Stimulated activated CD4-positive, alpha-beta T cell treated with anti-CD3 and anti-CD28 coated beads, Interleukin-15, amount 100 ng/mL, for 48 hours (primary cell): Measurements from ENCODE around the gene STK32B.
"Not testable (repeated sequence)": the region's sequence is repeated elsewhere in the genome, so short reads cannot be mapped to it uniquely, and the experiment has no call there.

Experiments
- DNase-seq, 2 donors: peaks; one replicate each; pipeline ENCODE4 v3.0.0-alpha.2; 2020; ENCODE audit warnings: low read depth in 2 of 2

STK32B gene

GRCh38 chr4:5030927-5031326 is 20.4 kb upstream of the STK32B start:
- DNase-seq, result no peak

DNA sequence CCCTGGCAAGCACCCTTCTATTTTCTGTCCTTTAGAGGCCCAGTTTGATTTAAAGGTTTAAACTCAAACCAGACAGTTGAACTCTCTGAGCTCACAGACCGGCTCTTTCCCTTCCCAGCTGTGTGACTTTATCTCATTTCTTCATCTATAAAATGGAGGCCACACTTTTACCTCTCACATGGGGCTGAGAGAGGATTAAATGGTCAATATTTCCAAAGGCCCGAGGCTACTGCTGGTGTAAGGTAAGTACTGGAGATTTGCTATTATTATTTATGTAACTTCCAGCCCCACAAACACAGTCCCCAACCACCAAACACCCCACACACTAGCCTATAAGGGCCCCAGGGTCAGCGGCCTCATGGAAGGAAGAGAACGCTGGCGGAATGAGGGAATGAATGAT is 18.5 kb upstream of the STK32B start:
- no peak for DNase-seq

GRCh38 chr4:5033281-5033841 is 17.9 kb upstream of the STK32B start:
- no peak for DNase-seq

GRCh38 chr4:5034206-5034605 is 17.1 kb upstream of the STK32B start:
- no peak for DNase-seq

DNA sequence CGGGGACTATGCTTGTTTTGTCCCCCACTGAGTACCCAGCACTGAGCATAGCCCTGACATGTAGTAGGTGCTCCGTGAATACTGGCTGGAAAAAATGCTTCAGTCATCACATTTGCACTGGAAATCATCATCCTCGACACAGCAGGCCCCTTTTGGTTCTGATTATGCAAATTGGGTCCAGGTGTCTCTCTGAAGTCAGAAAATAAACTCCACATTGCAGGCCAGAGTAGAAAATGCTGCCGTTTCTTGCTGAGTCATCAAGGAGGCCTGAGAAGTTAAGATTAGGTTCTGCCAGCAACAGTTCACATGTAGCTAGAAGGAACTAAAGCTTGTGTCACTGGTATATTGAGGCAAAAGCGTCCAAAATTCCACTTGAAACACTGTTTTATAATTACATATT is 15.0 kb upstream of the STK32B start:
- no peak for DNase-seq

- no peak for DNase-seq
These were observed 13.4 kb upstream of the STK32B start for GRCh38 chr4:5037553-5038551.

DNA sequence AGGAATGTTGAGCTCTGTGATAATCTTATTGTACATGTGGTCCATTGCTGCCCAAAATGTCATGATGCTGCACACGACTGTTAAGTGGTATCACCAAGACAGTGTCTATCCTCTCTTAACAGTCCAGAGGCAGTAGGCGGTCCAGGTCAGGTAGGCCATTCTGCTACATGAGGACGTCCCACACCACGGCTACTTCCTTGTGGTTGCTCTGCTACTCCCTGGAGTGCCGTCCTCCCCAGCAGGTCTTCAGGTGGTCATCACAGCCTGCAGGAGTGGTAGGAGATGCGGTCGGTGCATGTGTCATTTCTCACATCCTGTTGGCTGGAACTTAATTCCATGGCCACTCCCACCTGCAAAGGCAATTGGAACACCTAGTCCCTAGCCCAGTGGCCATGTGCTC is 11.5 kb upstream of the STK32B start:
- DNase-seq, result no peak

DNA sequence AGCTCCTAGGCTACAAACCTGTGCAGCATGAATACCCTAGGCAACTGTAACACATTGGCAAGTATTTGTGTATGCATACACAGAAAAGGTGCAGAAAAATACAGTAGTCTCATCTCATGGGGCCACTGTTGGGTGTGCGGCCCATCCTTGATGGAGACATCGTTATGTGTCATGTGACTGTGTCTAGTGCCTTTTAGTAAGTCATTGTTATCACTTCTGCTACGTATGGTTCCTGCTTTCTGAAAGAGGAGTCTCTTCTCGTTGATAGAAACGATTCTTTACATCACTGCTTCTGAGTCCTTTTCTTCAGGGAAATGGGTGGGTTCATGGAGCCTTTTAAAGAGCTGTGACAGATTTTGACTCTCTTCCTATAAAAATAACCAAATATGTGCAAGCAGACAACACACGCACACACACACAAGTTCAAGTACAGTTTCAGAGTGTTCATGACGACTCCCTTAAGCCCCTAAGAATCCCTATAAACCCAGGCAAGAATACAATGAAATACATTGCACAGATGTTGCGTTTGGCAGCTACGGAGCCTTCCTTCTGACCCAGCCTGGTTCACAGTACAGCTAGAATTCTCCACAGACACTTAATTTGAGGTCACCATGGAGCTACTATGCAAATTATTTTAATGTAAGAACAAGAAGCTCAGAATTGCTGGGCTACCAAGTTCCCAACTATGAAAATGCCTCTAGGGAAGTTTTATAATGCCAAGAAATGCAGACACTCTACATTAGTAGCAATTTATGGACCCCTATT is 10.2 kb upstream of the STK32B start:
- no peak for DNase-seq

DNA sequence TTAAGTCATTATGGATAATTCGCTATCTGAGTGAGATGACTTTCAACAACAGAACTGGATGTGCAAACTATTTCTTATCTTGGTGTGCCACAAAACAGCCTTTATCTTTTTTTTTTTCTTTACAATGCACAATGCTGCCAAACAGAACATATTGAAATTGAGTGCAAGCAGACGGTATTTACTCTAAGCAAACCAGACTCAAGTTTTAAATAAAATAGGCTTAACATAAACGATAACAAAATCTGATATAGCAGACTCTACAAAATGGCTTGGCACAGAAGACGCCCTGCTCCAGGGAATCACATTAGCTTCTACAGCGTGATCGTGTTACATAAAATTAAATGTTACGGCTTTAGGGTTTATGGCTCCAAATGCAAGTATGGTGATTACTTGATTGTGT is 9.6 kb upstream of the STK32B start:
- no peak for DNase-seq

DNA sequence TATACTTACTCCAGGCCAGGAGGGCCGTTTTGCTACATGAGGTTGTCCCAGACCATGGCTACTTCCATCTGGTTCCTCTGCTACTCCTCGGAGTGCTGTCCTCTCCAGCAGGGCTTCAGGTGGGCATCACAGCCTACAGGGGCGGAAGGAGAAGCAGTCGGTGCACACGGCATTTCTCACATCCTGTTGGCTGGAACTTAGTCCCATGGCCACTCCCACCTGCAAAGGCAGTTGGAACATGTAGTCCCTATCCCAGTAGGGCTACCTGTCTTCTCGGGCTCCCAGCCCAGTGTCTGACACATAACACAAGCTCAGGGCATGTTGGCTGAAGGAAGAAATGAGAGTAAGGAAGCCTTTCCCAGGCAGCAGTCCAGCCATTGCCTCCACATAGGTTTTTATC is 7.7 kb upstream of the STK32B start:
- DNase-seq, result no peak

DNA sequence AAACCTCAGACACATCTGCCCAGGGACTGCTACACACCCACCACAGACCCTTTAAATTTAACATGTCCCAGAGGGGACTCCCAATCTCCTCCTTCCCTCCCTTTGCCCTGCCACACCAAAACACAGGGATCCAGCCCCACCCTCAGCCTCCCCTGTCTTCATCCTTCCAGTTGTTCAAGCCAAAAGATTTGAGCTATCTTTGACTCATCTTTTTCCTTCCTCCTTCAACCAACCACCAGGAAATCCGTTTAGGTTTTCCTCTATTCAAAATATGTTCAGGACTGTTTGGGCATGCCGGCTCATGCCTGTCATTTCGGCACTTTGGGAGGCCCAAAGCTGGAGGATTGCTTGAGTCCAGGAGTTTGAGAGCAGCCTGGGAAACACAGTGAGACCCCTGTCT is 6.9 kb upstream of the STK32B start:
- no peak for DNase-seq

GRCh38 chr4:5045097-5045496 is 6.2 kb upstream of the STK32B start:
- no peak for DNase-seq

- DNase-seq, result no peak
These were observed 2.6 kb upstream of the STK32B start for GRCh38 chr4:5048721-5049120.

- DNase-seq, result no peak
These were observed 581 bp upstream of the STK32B start for GRCh38 chr4:5050520-5051277.

GRCh38 chr4:5052204-5052702 is 973 bp downstream of the STK32B start:
- DNase-seq, result no peak

DNA sequence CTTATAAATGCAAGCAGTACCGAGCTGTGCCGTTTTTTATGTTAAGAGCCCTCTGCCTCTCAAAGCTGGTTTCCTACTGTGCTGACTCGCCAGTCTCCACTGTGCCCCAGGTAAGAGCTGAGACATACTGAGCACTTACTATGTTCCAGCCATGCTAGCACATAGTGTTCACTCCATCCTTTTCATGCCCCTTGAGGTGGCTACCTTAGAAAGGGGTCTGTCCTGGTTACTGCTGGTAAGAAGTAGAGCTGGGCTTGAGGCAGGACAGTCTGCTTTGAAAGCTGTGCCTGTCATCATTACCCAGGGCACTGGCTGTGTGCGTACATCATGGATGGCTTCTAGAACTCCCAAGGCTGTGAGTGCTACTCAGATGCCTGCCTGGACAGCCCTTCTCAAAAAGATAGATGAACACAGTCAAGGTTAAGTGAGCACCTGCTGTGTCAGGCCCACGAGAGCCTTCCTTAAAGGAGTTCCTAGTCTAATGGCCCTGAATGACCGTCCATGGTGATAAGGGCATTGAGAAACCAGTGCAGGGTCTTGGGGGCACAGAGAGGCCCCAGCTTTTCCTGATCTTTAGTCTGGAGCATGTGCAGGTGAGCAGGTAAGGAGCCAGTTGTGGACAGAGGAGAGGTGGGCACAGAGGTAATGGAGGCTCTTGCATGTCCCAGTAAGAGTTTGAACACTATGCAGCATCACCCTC is 1.6 kb downstream of the STK32B start:
- DNase-seq, result no peak

DNA sequence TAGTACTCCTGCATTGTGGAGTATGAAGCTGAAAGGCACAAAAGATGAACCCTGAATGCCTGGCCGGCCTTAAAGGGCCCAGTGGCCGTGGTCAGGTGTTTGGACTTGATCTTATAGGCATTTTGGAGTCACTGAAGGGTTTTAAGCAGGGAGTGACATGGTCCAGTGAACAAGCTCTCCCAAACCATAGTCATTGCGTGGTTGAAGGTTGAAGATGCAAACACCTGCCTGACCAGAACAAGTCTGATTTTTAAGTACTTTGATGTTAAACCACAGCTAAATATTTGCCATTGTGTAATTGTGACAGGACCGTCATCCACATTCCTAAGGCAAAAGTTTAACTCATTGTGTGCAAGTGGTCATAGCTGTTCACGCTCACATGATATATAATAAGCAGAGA is 3.3 kb downstream of the STK32B start:
- no peak for DNase-seq

GRCh38 chr4:5055411-5055810 is 4.1 kb downstream of the STK32B start:
- no peak for DNase-seq

- no peak for DNase-seq
These were observed 14.8 kb downstream of the STK32B start for GRCh38 chr4:5066101-5066500.

- not testable (repeated sequence) for DNase-seq
These were observed 15.7 kb downstream of the STK32B start for GRCh38 chr4:5066968-5067367.

- DNase-seq, result no peak
These were observed 16.6 kb downstream of the STK32B start for GRCh38 chr4:5067908-5068307.
